BE2C (cell line): ENCODE data around the gene COL5A1.

Source experiments
- DNase-seq: peaks from one replicate; pipeline ENCODE4 v3.0.0-alpha.2; 2020
- H3K27me3 ChIP-seq: fragments of 250-450 bp; sonication (Bioruptor Pico); 2 replicates; pipeline ENCODE4 v1.5.1; 2020; ENCODE audit warnings: mild to moderate bottlenecking
- H3K36me3 ChIP-seq: fragments of 250-450 bp; sonication (Bioruptor Pico); 2 replicates; pipeline ENCODE4 v1.5.1; 2020; ENCODE audit warnings: mild to moderate bottlenecking
- H3K4me1 ChIP-seq: fragments of 250-450 bp; sonication (Bioruptor Pico); 2 replicates; pipeline ENCODE4 v1.5.1; 2020
- H3K4me3 ChIP-seq: 2 replicates; pipeline ENCODE4 v1.5.1; 2011; ENCODE audit warnings: low read depth, low read length
- H3K9me3 ChIP-seq: fragments of 250-450 bp; sonication (Bioruptor Pico); 2 replicates; pipeline ENCODE4 v1.5.1; 2020
- CTCF ChIP-seq: IDR thresholded peaks from 2 replicates; pipeline ENCODE4 v1.5.1; 2012; ENCODE audit warnings: mild to moderate bottlenecking, low read depth, low read length

COL5A1 gene

GRCh38 chr9:134869554-134870300, 228.1 kb downstream of the COL5A1 start:
- DNase-seq, result no peak
- H3K27me3 ChIP-seq, result no peaks in the 10 kb centered on the region

GRCh38 chr9:134870301-134870694, 228.7 kb downstream of the COL5A1 start:
- Histone ChIP-seq H3K27me3 (no peaks in the 10 kb centered on the region), H3K36me3 (no peaks in the 10 kb centered on the region), H3K4me1 (no peaks in the 10 kb centered on the region), H3K4me3 (no peak overlapping the region), H3K9me3 (no peaks in the 10 kb centered on the region)
- no peak for DNase-seq
- TF ChIP-seq CTCF, result no peak

More at GRCh38 chr9:134869554-134870300, 228.1 kb downstream of the COL5A1 start:
- H3K4me3 ChIP-seq, result no peak overlapping the region
- no peaks in the 10 kb centered on the region for H3K4me1 ChIP-seq
- H3K9me3 ChIP-seq, result no peaks in the 10 kb centered on the region
- H3K36me3 ChIP-seq, result no peaks in the 10 kb centered on the region
- TF ChIP-seq CTCF, result no peak

GRCh38 chr9:134870746-134871662, 229.4 kb downstream of the COL5A1 start:
- H3K4me1 ChIP-seq, result no peaks in the 10 kb centered on the region
- no peak for DNase-seq
- no peak for TF ChIP-seq CTCF
- no peaks in the 10 kb centered on the region for H3K36me3 ChIP-seq
- H3K4me3 ChIP-seq, result no peak overlapping the region
- H3K27me3 ChIP-seq, result no peaks in the 10 kb centered on the region
- no peaks in the 10 kb centered on the region for H3K9me3 ChIP-seq

GRCh38 chr9:134871697-134872340, 230.2 kb downstream of the COL5A1 start:
- no peaks in the 10 kb centered on the region for H3K9me3 ChIP-seq
- no peaks in the 10 kb centered on the region for H3K36me3 ChIP-seq
- no peaks in the 10 kb centered on the region for H3K4me1 ChIP-seq
- TF ChIP-seq CTCF, result no peak
- H3K4me3 ChIP-seq, result no peak overlapping the region
- H3K27me3 ChIP-seq, result no peaks in the 10 kb centered on the region
- no peak for DNase-seq

- Histone ChIP-seq H3K27me3 (no peaks in the 10 kb centered on the region), H3K36me3 (no peaks in the 10 kb centered on the region), H3K4me3 (no peak overlapping the region), H3K9me3 (no peaks in the 10 kb centered on the region), H3K4me1 (no peaks in the 10 kb centered on the region)
- TF ChIP-seq CTCF, result no peak
- no peak for DNase-seq
These were observed 231.1 kb downstream of the COL5A1 start for GRCh38 chr9:134872482-134873231.
